Motor neuron (in vitro differentiated cells): ENCODE measurements around the gene VAT1L. TPM values are rescaled to one million over a fixed set of nuclear protein-coding genes. Genes with fewer than 3 reads are reported as not detected.

Source experiments
- ATAC-seq, 8 experiments: fragments of 200-7000 bp; cut with Tn5 transposase; replicated peaks in 6 of 8; 2 replicates each; pipeline ENCODE4 v1.8.0; 2021; ENCODE audit warnings: mild to moderate bottlenecking in 8 of 8, moderate library complexity in 8 of 8
- H3K27ac ChIP-seq, 2 donors: fragments of 250-450 bp; sonication (Bioruptor Pico); 2 replicates each; pipeline ENCODE4 v1.9.0; 2021; ENCODE audit warnings: antibody characterized with exemption in 2 of 2, mild to moderate bottlenecking in 2 of 2, moderate library complexity in 1 of 2
- H3K4me1 ChIP-seq, 2 donors: fragments of 250-450 bp; sonication (Bioruptor Pico); replicated peaks in 1 of 2; 2 replicates each; pipeline ENCODE4 v1.6.1; 2021; ENCODE audit warnings: antibody characterized with exemption in 2 of 2, mild to moderate bottlenecking in 2 of 2, moderate library complexity in 1 of 2
- H3K4me3 ChIP-seq, 5 donors: fragments of 250-450 bp; sonication (Bioruptor Pico); 2 replicates each; pipeline ENCODE4 v1.9.0; 2021; ENCODE audit warnings: antibody characterized with exemption in 5 of 5, mild to moderate bottlenecking in 5 of 5, moderate library complexity in 4 of 5
- WGBS, 10 experiments: fragments of 450-650 bp; shearing (Covaris generic); methylation state at CpG; one replicate each; pipeline ENCODE4 v1.0.0; 2022; 5-methylcytosine and 5-hydroxymethylcytosine counted together
- in situ Hi-C, 9 experiments: fragments of 400-800 bp; cut with MboI; loops; one replicate each; pipeline ENCODE4 v1.15.0; 2021; ENCODE audit warnings: low sequenced_read_pairs in 9 of 9, low pct_unique_long_range_greater_than_20kb in 2 of 9; ENCODE audit not compliant: unreplicated experiment in 9 of 9
- total RNA-seq, 8 experiments: library from RNA; unstranded; fragments of 300-600 nt; gene quantifications; 2 replicates each; pipeline versions ENCODE4 v1.2.3 to v1.2.4, GENCODE V29; 2022

The VAT1L gene
- total RNA-seq, 8 experiments from 2014 or later: 0.17 to 195 (median 16.1) TPM

DNA sequence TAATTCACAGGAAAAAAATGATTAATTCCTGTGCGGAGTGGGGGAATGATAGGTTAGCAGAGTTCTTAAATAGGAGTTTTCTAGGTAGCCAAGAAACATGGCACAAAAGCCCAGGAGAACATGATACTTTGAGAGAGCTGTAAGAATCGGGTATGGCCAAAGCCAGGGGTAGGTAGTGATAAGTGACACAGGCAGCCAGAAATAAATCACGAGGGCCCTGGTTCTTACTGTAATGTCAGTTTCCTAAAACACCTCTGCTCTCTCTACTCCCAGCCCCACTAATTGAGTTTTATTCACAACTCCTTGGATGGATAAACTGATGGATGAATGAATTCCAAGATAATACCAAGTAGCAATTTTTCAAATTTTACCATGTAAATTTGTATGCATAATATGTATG is 54.1 kb downstream of the VAT1L start:
- WGBS, 10 experiments: 60 to 100% (median 86%) methylated on average over 1 to 3 of the region's 3 CpGs; no CpG with 5 or more reads in 2 of the 10 experiments
- Histone ChIP-seq H3K4me3 (no peak overlapping the region), H3K4me1 (peaks cover 8 to 17% of the 10 kb centered on the region in 2 donors), H3K27ac (no peak overlapping the region)
- no peak for ATAC-seq
- in situ Hi-C loops: no loop called here

GRCh38 chr16:77843405-77843804 is 55.0 kb downstream of the VAT1L start:
- no peak for ATAC-seq
- in situ Hi-C loops: no loop called here
- Histone ChIP-seq H3K4me1 (peaks cover 4 to 8% of the 10 kb centered on the region in 2 donors), H3K27ac (no peak overlapping the region), H3K4me3 (no peak overlapping the region)
- WGBS, 10 experiments: 20 to 90% (median 67%) methylated on average over 1 to 3 of the region's 3 CpGs; no CpG with 5 or more reads in 1 of the 10 experiments

- WGBS, 10 experiments: 40 to 100% (median 88%) methylated on average over 2 to 4 of the region's 4 CpGs; no CpG with 5 or more reads in 6 of the 10 experiments
- no peak for ATAC-seq
- in situ Hi-C loops: no loop called here
- Histone ChIP-seq H3K4me3 (no peak overlapping the region), H3K27ac (no peak overlapping the region), H3K4me1 (peaks cover 0 to 4% of the 10 kb centered on the region in 2 donors)
These were observed 56.4 kb downstream of the VAT1L start for GRCh38 chr16:77844801-77845200.

DNA sequence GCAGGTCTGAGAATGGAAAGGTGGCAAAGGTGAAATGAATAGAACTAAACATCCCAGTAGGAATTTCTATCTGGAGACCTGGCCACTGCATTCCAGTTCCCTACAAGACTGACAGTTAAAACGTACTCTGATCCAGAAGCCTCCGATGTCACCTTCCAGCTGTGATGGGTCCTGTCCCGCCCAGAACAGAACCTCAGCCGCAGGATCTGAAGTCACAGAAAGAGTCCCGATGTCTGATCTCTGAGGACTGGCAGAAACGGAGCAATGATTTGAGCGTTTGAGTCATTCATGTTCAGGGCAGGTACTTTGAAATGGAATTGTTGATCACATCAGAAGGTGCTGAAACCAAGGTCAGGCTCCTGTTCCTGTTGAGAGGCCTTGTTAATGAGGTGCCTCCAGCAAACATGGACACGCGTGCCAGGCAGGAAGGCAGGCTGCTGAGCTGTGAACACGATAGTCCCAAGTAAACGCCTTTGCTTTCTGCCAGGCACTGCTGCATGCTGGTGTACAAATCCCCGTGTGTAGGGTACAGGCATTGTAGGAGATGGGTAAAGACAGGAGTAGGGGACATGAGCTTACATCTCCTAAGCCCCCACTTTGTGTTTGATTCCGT is 61.4 kb downstream of the VAT1L start:
- ATAC-seq: no peak
- no peak overlapping the region for H3K27ac ChIP-seq
- peaks cover 17 to 19% of the 10 kb centered on the region in 2 donors for H3K4me1 ChIP-seq
- whole genome bisulfite sequencing, 10 experiments: 30 to 100% (median 86%) methylated on average over 1 to 8 of the region's 13 CpGs; no CpG with 5 or more reads in 2 of the 10 experiments
- no peak overlapping the region for H3K4me3 ChIP-seq
- in situ Hi-C loops: no loop called here

GRCh38 chr16:77850636-77851333 is 62.4 kb downstream of the VAT1L start:
- Histone ChIP-seq H3K27ac (no peak overlapping the region), H3K4me1 (peaks cover 17 to 19% of the 10 kb centered on the region in 2 donors), H3K4me3 (no peak overlapping the region)
- ATAC-seq: peak in 1 of 8 experiments; percentile 78
- in situ Hi-C loops: no loop called here
- 0 to 100% (median 86%) methylated on average over 1 to 5 of the region's 8 CpGs; no CpG with 5 or more reads in 1 of the 10 experiments for WGBS, 10 experiments

DNA sequence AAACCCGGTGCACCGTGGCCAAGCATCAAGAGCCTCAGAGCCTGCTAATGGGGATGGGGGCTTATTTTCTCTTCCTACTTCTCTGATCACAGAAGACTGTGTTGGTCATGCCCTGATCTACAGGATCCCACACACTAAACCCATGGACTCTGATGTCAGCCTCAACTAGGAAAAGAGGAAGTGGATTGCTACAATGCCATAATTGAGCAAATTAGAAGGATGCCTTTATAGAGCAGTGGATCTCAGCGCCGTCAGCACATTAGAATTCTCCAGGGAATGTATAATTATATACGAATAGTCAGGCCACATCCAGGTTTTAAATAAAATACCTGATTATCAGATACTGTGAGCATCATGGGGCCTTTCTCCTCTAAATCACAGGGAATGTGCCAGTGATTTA is 64.8 kb downstream of the VAT1L start:
- ATAC-seq: peak in 5 of 8 experiments; percentile 38 to 79 (median 73)

DNA sequence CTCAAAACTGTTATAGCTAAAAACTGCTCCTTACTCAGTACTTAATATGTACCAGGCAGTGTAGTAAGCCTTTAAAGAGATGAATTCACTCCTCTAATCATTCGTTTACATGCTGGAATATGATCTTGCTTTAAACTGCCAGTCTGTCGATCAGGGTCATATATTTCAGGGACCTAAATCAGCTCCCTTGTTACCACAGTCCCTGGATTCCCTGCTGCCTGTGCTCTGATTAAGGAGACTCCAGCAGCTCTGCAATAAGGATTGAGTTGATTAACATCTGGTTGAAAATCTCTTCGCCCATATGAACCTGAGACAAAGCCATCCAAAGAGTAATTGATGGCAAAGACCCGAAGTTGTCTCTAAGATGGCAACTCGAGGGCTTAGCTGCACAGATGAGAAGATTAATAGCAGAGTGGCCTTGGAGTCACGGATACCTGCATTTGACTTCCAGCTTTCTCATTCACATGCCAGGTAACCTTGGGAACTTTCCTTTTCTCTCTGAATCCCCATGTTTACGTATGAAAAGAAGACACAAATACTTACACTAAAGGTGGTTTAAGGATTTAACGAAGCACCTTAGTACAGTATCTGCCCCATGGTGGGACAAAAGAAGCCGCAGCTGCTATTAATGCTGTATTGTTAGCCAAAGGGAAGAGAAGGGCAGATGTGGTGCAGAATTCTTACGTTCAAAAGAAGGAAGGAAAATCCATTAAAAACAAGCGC is 68.2 kb downstream of the VAT1L start:
- 41 to 100% (median 57%) methylated on average over 1 to 11 of the region's 11 CpGs for WGBS, 10 experiments
- Histone ChIP-seq H3K27ac (no peak overlapping the region), H3K4me1 (peaks cover 31 to 37% of the 10 kb centered on the region in 2 donors), H3K4me3 (no peak overlapping the region)
- in situ Hi-C loops: no loop called here
- peak in 2 of 8 experiments; percentile 13 to 29 for ATAC-seq

More for the DNA sequence above, 64.8 kb downstream of the VAT1L start:
- no peak overlapping the region for H3K4me3 ChIP-seq
- WGBS, 10 experiments: 70 to 100% (median 85%) methylated on average over 2 to 5 of the region's 5 CpGs; no CpG with 5 or more reads in 5 of the 10 experiments
- H3K27ac ChIP-seq: no peak overlapping the region
- H3K4me1 ChIP-seq: peaks cover 31% of the 10 kb centered on the region in 2 donors
- in situ Hi-C loops: no loop called here

GRCh38 chr16:77858060-77858459 is 69.7 kb downstream of the VAT1L start:
- in situ Hi-C loops: no loop called here
- WGBS, 10 experiments: 20 to 100% (median 87%) methylated on average over 1 to 5 of the region's 6 CpGs; no CpG with 5 or more reads in 1 of the 10 experiments
- no peak for ATAC-seq
- Histone ChIP-seq H3K4me1 (peaks cover 28 to 33% of the 10 kb centered on the region in 2 donors), H3K4me3 (no peak overlapping the region), H3K27ac (no peak overlapping the region)

DNA sequence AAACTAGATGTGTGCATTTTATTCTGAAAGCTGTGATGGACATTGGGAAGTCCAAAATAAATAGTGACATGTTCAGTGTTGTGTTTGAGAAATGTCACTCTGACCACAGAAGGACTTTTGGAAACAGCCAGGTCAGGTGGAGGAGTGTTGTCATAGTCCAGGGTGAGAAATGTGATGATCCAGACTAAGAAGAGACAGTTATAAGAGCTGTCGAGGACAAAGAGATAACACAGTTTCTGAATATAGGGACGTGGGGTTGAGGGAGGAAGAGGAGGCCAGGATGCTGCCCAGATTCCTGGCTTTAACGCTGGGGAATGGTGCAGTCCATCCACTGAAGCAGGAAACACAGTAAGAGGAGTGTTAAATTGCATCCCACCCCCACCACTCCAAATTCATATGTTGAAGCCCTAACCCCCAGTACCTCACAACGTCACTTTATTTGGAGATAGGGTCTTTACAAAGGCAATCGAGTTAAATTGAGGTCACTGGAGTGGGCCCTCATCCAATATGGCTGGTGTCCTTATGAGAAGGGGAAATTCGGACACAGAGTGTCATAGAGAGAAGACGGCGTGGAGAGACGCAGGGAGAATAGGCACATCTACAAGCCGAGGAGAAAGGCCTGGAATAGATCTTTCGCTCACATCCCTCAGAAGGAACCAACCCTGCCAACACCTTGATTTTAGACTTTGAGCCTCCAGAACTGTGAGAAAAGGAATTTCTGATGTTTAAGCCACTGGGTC is 71.3 kb downstream of the VAT1L start:
- Histone ChIP-seq H3K4me1 (peaks cover 12 to 20% of the 10 kb centered on the region in 2 donors), H3K4me3 (no peak overlapping the region), H3K27ac (no peak overlapping the region)
- no peak for ATAC-seq
- WGBS, 10 experiments: 47 to 100% (median 90%) methylated on average over 2 to 8 of the region's 11 CpGs; no CpG with 5 or more reads in 4 of the 10 experiments
- in situ Hi-C loops: no loop called here

DNA sequence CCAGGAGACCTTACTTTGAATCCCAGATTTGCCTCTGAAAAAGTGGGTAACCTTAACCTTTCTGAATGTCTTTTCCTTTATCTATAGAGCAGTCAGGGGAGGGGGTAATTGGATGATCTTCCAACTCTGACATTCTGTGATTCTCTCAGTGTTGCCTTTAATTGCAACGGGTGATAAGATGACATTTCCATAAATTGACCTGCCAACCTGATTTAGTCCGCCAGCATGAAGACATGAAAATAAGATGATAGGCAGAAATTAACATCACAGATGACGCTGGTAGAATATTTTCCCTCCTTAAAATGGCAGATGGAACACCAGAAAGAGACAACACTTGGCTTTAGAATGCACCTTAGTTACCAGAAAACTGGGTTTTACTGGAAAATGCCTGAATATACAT is 72.6 kb downstream of the VAT1L start:
- 0 to 100% (median 73%) methylated on average over 1 to 3 of the region's 3 CpGs; no CpG with 5 or more reads in 2 of the 10 experiments for WGBS, 10 experiments
- Histone ChIP-seq H3K4me1 (peaks cover 12 to 20% of the 10 kb centered on the region in 2 donors), H3K4me3 (no peak overlapping the region), H3K27ac (no peak overlapping the region)
- no peak for ATAC-seq
- in situ Hi-C loops: no loop called here

DNA sequence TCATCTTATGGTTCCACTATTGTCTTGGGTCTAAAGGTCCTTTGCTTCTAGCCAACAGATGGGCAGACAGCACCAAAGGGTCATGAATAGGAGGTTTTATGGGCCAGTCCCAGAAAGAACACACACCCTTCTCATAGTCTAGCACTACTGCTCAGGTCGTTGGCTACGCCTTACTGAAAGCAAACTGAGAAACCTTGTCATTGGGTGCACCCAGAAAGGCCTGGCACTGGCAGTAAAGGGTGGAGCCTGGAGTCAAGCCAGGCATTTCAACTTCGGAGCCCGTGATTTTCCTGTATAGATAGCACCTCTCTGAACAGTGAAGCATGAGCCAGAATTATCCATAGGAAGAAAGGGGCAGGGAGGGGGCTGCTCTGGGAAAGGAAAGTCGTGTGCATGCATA is 74.9 kb downstream of the VAT1L start:
- H3K27ac ChIP-seq: no peak overlapping the region
- H3K4me1 ChIP-seq: peaks cover 0 to 6% of the 10 kb centered on the region in 2 donors
- in situ Hi-C loops: no loop called here
- peak in 1 of 8 experiments; percentile 77 for ATAC-seq
- WGBS, 10 experiments: 20 to 92% (median 87%) methylated on average over 1 to 5 of the region's 5 CpGs; no CpG with 5 or more reads in 3 of the 10 experiments
- no peak overlapping the region for H3K4me3 ChIP-seq

GRCh38 chr16:77866752-77867151 is 78.4 kb downstream of the VAT1L start:
- in situ Hi-C loops: no loop called here
- 67 to 94% (median 89%) methylated on average over 1 to 7 of the region's 8 CpGs; no CpG with 5 or more reads in 1 of the 10 experiments for WGBS, 10 experiments
- H3K4me1 ChIP-seq: peaks cover 11 to 17% of the 10 kb centered on the region in 2 donors
- H3K27ac ChIP-seq: no peak overlapping the region
- no peak overlapping the region for H3K4me3 ChIP-seq
- no peak for ATAC-seq
